Esophagus muscularis mucosa (tissue), 4 donors: Measurements from ENCODE around the gene LRRC27. TPM values are rescaled to one million over a fixed set of nuclear protein-coding genes. Genes with fewer than 3 reads are reported as not detected.
A peak's percentile ranks its signal among the peaks of the same experiment; 100 is the strongest.

Experiments
- DNase-seq: peaks from one replicate; pipeline ENCODE4 v3.0.0-alpha.2; 2017; ENCODE audit errors: extremely low spot score
- H3K27ac ChIP-seq, 4 donors: fragments of 200-600 bp; sonication (generic); replicated peaks in 1 of 4; 1 replicate in 3 of 4; 2 replicates in 1 of 4; pipeline ENCODE4 v1.5.1; 2016 to 2019; ENCODE audit warnings: mild to moderate bottlenecking in 1 of 4
- H3K27me3 ChIP-seq, 4 donors: fragments of 200-600 bp; sonication (generic); one replicate each; pipeline versions ENCODE4 v1.5.1 to v1.6.0; 2016 to 2019
- H3K36me3 ChIP-seq, 4 donors: fragments of 200-600 bp; sonication (generic); one replicate each; pipeline ENCODE4 v1.5.1; 2016 to 2019
- H3K4me1 ChIP-seq, 4 donors: fragments of 200-600 bp; sonication (generic); one replicate each; pipeline ENCODE4 v1.5.1; 2016 to 2019
- H3K4me3 ChIP-seq, 4 donors: fragments of 200-600 bp; sonication (generic); 1 replicate in 2 of 4; 2 replicates in 2 of 4; pipeline ENCODE4 v1.5.1; 2016 to 2019; ENCODE audit warnings: mild to moderate bottlenecking in 4 of 4, moderate library complexity in 1 of 4
- H3K9me3 ChIP-seq, 4 donors: fragments of 200-600 bp; sonication (generic); 1 replicate in 3 of 4; 2 replicates in 1 of 4; pipeline ENCODE4 v1.5.1; 2016 to 2019
- EP300 ChIP-seq: sonication (generic); formaldehyde crosslinking; IDR thresholded peaks from one replicate; pipeline ENCODE4 v1.6.1; 2017; ENCODE audit warnings: antibody characterized with exemption
- POLR2A ChIP-seq: fragments of 450-650 bp; IDR thresholded peaks from one replicate; pipeline ENCODE4 v1.6.1; 2017; ENCODE audit warnings: antibody characterized with exemption, moderate library complexity, mild to moderate bottlenecking, low read depth
- POLR2AphosphoS5 ChIP-seq, 2 donors: sonication (generic); formaldehyde crosslinking; IDR thresholded peaks; one replicate each; pipeline ENCODE4 v1.6.1; 2017; ENCODE audit warnings: antibody characterized with exemption in 2 of 2
- WGBS: methylation state at CpG from one replicate; pipeline ENCODE4 v1.1.5; 2018; 5-methylcytosine and 5-hydroxymethylcytosine counted together
- intact Hi-C: fragments of 100-400 bp; cut with DNase I; formaldehyde crosslinking; loops from one replicate; pipeline ENCODE4 v1.15.1; 2023
- total RNA-seq, 4 donors: library from RNA; depleted of rRNA; stranded (reverse); fragments of >200 nt; gene quantifications; one replicate each; pipeline versions ENCODE4 v1.1.0 to v1.2.1, GENCODE V29; 2016
- TF ChIP-seq, protein P1 (sequence below), 3 experiments: fragments of 200-600 bp in 2 of 3; fragments of 450-650 bp in 1 of 3; sonication (generic) in 2 of 3; IDR thresholded peaks; one replicate each; pipeline ENCODE4 v1.5.1; 2017 to 2019; ENCODE audit warnings: antibody characterized with exemption in 3 of 3, mild to moderate bottlenecking in 2 of 3, moderate library complexity in 1 of 3

The LRRC27 gene
- total RNA-seq, 4 donors from 2014 or later = 5.8 to 19.1 (median 9.5) TPM

DNA sequence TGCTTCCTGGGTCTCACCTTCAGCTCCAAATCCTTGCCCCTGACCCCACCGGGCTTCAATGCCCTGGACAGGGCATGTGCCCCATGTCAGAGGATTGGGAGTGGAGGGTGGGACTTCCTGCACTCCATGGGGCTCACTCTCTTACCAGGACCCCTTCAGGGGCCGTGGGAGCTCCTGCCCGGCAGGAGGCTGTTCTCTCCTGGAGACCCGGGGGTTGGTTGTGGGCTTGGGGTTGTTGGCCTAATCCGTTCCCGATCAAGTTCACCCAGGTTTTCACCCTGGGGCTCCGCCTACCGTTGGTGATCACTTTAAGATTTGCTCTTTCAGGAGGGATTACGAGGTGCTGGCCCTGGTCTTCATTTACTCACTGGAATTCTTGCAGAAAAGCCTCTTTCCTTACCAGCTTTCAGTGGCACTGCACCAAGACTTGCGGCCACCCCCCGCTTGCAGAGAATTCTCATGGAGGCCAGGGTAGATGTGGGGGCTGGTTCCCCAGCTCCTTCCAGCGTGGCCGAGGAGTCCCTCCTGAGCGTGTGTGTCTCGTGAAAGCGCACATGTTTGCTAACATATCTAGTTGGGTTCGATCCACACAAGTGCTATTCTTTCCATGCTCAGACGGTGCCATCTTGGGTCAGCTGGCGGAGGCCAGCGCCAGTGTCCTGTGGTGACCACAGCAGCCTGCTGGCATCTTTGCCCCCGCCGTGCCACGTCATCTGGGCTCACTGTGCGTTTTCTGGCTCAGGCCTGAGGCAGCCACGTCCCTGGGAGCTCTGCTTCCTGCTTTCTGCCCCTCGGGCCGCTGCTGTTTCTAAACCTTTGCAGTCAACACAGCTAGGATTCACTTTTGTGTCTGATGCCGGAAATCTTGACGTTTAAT lies 80.6 kb downstream of the LRRC27 start:
- Histone ChIP-seq H3K4me3 (no peak overlapping the region), H3K27me3 (no peaks in the 10 kb centered on the region), H3K9me3 (no peaks in the 10 kb centered on the region), H3K4me1 (peaks cover 53 to 94% (median 90%) of the 10 kb centered on the region in 4 donors), H3K36me3 (peaks cover 0 to 7% (median 2%) of the 10 kb centered on the region in 4 donors), H3K27ac (peak overlapping the region; percentile 76 to 85 (median 81))
- DNase-seq = no peak
- 85% methylated on average over 21 of the region's 29 CpGs for WGBS
- no peak for TF ChIP-seq POLR2A
- no peak for TF ChIP-seq EP300
- TF ChIP-seq POLR2AphosphoS5 (IDR thresholded peaks at IDR 0.05) = no peak
- TF ChIP-seq, protein P1, sequence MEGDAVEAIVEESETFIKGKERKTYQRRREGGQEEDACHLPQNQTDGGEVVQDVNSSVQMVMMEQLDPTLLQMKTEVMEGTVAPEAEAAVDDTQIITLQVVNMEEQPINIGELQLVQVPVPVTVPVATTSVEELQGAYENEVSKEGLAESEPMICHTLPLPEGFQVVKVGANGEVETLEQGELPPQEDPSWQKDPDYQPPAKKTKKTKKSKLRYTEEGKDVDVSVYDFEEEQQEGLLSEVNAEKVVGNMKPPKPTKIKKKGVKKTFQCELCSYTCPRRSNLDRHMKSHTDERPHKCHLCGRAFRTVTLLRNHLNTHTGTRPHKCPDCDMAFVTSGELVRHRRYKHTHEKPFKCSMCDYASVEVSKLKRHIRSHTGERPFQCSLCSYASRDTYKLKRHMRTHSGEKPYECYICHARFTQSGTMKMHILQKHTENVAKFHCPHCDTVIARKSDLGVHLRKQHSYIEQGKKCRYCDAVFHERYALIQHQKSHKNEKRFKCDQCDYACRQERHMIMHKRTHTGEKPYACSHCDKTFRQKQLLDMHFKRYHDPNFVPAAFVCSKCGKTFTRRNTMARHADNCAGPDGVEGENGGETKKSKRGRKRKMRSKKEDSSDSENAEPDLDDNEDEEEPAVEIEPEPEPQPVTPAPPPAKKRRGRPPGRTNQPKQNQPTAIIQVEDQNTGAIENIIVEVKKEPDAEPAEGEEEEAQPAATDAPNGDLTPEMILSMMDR (IDR thresholded peaks at IDR 0.05) = no peak
- intact Hi-C loops = no loop called here

- no peak overlapping the region for H3K4me3 ChIP-seq
- peaks cover 52 to 94% (median 90%) of the 10 kb centered on the region in 4 donors for H3K4me1 ChIP-seq
Measured at GRCh38 chr10:132413226-132414205, 81.5 kb downstream of the LRRC27 start.

GRCh38 chr10:132414402-132415016 lies 82.5 kb downstream of the LRRC27 start:
- Histone ChIP-seq H3K27me3 (no peaks in the 10 kb centered on the region), H3K4me3 (no peak overlapping the region), H3K27ac (peak overlapping the region; percentile 27 to 85 (median 80)), H3K9me3 (no peaks in the 10 kb centered on the region), H3K36me3 (peaks cover 0 to 7% (median 2%) of the 10 kb centered on the region in 4 donors), H3K4me1 (peaks cover 49 to 94% (median 90%) of the 10 kb centered on the region in 4 donors)
- WGBS = 87% methylated on average over 17 of the region's 21 CpGs
- no peak for TF ChIP-seq POLR2AphosphoS5 (IDR thresholded peaks at IDR 0.05)
- no peak for TF ChIP-seq EP300
- TF ChIP-seq POLR2A = no peak
- TF ChIP-seq, protein P1 (IDR thresholded peaks at IDR 0.05) = no peak
- intact Hi-C loops = no loop called here
- DNase-seq = no peak

More at GRCh38 chr10:132413226-132414205, 81.5 kb downstream of the LRRC27 start:
- WGBS = 88% methylated on average over 27 of the region's 32 CpGs
- no peak for TF ChIP-seq POLR2A
- TF ChIP-seq POLR2AphosphoS5 (IDR thresholded peaks at IDR 0.05) = no peak
- no peak for TF ChIP-seq EP300
- TF ChIP-seq, protein P1 (IDR thresholded peaks at IDR 0.05) = no peak
- H3K27me3 ChIP-seq = no peaks in the 10 kb centered on the region
- peak overlapping the region; percentile 27 to 85 (median 80) for H3K27ac ChIP-seq
- peaks cover 0 to 7% (median 2%) of the 10 kb centered on the region in 4 donors for H3K36me3 ChIP-seq
- no peaks in the 10 kb centered on the region for H3K9me3 ChIP-seq
- intact Hi-C loops = no loop called here
- DNase-seq = no peak

DNA sequence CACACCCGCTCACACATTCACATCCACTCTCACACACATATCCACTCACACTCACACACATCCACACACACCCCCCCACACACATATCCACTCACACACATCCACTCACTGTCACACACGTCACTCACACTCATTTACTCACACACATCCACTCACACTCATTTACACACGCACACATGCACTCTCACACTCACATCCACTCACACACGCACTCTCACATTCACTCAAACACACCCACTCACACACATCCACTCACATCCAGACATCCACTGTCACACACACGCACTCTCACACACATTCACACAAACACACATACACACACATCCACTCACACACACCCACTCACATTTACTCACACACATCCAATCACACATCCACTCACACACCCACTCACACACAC lies 83.3 kb downstream of the LRRC27 start:
- Histone ChIP-seq H3K36me3 (peaks cover 0 to 7% (median 2%) of the 10 kb centered on the region in 4 donors), H3K27me3 (no peaks in the 10 kb centered on the region), H3K9me3 (no peaks in the 10 kb centered on the region), H3K27ac (peak overlapping the region in 2 of 4 donors; percentile 76 to 83), H3K4me3 (no peak overlapping the region), H3K4me1 (peaks cover 48 to 96% (median 92%) of the 10 kb centered on the region in 4 donors)
- intact Hi-C loops = no loop called here
- 93% methylated on average over 5 of the region's 5 CpGs for WGBS
- DNase-seq = no peak
- no peak for TF ChIP-seq POLR2AphosphoS5 (IDR thresholded peaks at IDR 0.05)
- TF ChIP-seq, protein P1 (IDR thresholded peaks at IDR 0.05) = no peak
- TF ChIP-seq POLR2A = no peak
- TF ChIP-seq EP300 = no peak
